Hematopoietic multipotent progenitor cell (in vitro differentiated cells): ENCODE results near the gene MAIP1. TPM values are rescaled to one million over a fixed set of nuclear protein-coding genes. Genes with fewer than 3 reads are reported as not detected.
A peak's percentile ranks its signal among the peaks of the same experiment; 100 is the strongest.
"Not testable (repeated sequence)": the region's sequence is repeated elsewhere in the genome, so short reads cannot be mapped to it uniquely, and the experiment has no call there.

Source experiments
- DNase-seq, 3 donors: peaks; one replicate each; pipeline ENCODE4 v3.0.0-alpha.2; 2011 to 2015; ENCODE audit warnings: low read depth in 2 of 3, low spot score in 2 of 3
- total RNA-seq: library from RNA; depleted of rRNA; stranded (reverse); fragments of >200 nt; gene quantifications from one replicate; pipeline ENCODE4 v1.2.3, GENCODE V29; 2012

Gene MAIP1
- 25.0 TPM for total RNA-seq

DNA sequence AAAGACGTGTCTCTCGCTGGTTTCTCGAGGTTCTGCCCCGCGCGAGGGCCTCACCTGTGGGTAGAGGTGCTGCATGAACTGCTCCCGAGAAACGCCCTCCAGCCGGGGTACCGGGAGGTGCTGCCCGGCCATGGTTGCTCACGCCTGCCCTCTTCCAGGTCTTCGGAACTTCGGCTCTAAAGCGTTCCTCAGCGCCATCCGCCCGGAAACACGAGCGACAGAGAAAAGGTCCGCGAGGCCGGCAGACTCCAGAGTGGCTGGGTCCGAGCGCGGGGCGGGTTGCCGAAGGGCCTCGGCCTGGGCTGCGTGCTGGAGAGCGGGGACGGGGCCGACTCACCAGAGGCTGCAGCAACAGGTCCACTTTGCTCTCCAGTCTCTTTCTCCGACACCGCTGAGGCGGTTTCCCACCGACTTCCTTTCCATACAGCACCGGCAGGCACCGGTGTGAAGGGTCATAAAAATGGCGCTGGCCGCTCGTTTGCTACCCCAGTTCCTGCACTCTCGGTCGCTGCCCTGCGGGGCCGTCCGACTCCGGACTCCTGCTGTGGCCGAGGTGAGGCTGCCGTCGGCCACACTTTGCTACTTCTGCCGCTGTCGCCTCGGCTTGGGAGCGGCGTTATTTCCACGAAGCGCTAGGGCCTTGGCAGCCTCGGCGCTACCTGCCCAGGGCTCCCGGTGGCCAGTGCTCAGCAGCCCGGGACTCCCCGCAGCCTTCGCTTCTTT, at the start of gene MAIP1, which contains the start of gene TYW5:
TSS of gene MAIP1 (plus strand) at position 244 of the 723 bp plus-strand sequence. CDS start at position 461, 217 bp downstream.
TSS of gene TYW5 (minus strand) at position 153 of the 723 bp plus-strand sequence. CDS start at position 132, 21 bp downstream.
- DNase-seq = peak; percentile 67 to 83 (median 77)

DNA sequence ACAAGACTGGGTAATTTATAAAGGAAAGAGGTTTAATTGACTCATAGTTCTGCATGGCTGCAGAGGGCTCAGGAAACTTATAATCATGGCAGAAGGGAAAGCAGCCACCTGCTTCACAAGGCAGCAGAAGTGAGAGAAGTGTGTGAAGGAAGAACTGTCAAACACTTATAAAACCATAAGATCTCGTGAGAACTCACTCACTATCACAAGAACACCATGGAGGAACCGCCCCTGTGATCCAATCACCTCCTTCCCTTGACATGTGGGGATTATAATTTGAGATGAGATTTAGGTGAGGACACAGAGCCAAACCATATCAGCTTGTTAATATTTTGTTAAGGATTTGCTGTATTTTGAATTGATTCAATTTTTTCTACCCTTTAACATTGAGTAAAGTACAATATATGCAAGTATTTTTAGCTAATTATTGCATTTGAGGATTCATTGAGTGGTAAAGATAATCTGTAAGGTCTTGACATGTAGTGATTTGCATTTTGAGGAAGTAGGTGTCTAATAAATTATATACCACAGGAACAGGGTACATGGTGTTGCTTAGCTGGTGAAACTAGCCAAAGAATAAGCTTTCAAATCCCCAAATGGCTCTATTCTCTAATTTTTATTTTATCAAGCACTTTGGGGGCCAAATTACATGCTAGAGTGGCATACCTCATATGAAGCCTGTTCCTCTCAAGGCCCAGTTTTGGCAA, 48.2 kb upstream of the MAIP1 start:
- peak in 1 of 3 donors; percentile 35 for DNase-seq

- no peak for DNase-seq
Observed at GRCh38 chr2:199910338-199911051, 44.9 kb upstream of the MAIP1 start.

GRCh38 chr2:199911052-199911876, 44.1 kb upstream of the MAIP1 start, which contains the start of gene C2orf69:
TSS of gene C2orf69 (plus strand) at chr2:199911293. CDS start at chr2:199911439, 146 bp downstream.
- peak; percentile 84 to 97 (median 96) for DNase-seq

GRCh38 chr2:199911877-199912161, 43.6 kb upstream of the MAIP1 start:
- DNase-seq = no peak

DNA sequence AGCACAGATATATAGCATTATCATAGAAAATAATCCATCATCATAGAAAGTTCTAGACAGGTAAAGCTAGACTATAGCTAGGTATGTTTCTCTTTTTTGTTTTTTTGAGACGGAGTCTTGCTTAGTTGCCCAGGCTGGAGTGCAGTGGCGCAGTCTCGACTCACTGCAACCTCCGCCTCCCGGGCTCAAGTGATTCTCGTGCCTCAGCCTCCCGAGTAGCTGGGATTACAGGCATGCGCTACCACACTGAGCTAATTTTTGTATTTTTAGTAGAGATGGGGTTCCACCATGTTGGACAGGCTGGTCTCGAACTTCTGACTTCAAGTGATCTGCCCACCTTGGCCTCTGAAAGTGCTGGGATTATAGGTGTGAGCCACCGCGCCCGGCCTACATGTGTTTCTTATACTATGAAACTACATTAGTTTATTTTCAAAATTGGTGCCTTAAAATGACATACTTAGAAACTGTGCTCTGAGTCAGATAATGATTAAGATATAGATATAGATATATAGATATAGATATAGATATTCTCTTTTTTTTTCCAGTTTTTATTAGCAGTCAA, 42.7 kb upstream of the MAIP1 start:
- DNase-seq = not testable (repeated sequence)

- no peak for DNase-seq
Observed at GRCh38 chr2:199914372-199914958, 40.9 kb upstream of the MAIP1 start.

- DNase-seq = no peak
Observed at GRCh38 chr2:199916980-199917379, 38.4 kb upstream of the MAIP1 start.

- no peak for DNase-seq
Observed at GRCh38 chr2:199922856-199923255, 32.5 kb upstream of the MAIP1 start.

DNA sequence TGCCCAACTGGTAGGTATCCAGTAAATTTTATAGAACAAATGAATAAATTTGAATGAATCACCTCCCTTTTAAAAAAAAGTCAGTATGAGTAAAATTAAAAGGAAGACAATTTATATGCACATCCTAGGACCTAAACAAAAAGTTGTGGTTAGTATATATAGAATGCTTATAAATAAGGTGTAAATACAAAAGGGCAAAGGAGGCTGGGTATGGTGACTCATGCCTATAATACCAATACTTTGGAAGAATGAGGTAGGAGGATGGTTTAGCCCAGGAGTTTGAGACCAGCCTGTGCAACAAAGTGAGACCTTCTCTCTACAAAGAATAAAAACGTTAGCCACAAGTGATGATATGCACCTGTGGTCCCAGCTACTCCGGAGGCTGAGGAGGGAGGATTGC, 31.5 kb upstream of the MAIP1 start:
- DNase-seq = no peak

DNA sequence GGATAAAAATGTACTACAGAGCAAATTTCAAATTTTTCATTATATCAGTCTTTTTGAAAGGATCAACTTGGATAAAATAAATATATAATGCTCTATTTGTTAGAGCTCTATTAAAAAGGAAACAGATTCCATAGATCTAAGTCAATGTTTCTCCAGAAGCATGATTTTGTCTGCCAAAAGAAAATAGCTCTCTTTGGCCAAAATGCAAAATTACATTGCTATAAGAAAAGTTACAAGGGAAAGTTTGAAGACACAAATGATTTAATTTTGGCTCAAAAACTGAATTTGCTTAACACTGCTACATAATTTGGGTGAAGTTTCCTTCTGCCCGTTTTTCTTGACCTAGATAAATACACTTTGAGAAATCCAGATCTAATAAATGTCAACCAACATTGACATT, 28.6 kb upstream of the MAIP1 start:
- no peak for DNase-seq

GRCh38 chr2:199928226-199928625, 27.2 kb upstream of the MAIP1 start:
- no peak for DNase-seq

DNA sequence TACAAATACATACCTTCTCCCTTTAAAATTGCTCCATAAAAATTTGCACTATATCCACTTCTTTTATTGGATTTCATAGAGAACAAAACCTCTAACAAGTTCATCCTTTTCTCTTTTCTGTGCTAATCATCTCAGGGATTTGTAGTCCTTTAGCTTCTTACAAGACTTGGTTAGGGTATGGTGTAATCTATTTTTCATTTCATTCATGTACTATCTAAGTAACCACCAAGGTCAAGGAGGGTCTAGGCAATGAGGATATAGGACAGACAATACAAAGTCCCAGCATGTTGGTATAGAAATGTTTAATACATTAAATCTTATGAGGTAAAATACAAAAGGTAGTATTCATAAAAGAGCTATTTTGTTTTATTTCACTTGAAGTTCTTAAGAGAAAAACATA, 26.8 kb upstream of the MAIP1 start:
- DNase-seq = no peak

GRCh38 chr2:199929262-199929661, 26.1 kb upstream of the MAIP1 start:
- no peak for DNase-seq

DNA sequence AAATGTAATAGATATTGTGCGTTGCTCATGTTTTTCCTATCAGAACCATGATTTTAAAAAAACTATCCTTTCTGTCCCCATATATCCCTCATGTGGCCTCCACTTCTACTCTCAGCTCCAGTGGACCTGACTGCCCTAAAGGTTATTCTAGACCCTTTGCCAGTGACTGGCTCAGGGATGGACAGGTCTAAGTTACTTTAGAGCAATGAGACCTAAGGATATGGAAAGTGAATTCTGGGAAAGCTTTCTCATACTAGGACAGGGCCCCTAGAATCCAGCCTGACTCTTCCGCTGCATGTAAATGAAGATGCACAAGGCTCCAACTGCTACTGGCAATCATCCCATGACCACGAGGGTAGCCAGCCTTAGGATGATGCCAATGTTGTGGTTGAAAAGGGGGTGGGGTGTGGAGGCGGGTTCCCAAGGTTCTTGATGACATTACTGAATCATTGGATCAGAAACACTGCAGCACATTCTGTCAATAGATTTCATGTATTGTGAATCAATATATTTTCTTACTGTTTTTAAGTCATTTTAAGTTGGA, 23.0 kb upstream of the MAIP1 start:
- DNase-seq = no peak

DNA sequence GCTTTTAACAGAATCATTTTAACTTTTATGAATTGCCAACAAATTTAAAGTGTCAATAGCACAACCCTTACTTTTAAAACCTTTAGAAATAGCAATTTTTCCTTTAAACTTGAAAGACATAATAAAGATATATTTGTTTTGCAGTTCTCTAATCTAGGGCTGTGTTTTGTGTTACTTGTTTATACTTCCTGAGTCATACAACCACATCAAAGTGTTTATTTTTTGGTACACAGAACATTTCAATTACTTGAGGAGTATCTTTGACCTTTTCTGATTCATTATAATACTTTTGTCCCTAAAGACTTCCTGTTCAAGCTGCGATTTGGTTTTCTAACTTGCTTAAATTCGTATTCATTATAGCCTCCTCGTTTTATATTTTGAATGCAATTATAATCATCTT, 21.9 kb upstream of the MAIP1 start:
- DNase-seq = no peak

DNA sequence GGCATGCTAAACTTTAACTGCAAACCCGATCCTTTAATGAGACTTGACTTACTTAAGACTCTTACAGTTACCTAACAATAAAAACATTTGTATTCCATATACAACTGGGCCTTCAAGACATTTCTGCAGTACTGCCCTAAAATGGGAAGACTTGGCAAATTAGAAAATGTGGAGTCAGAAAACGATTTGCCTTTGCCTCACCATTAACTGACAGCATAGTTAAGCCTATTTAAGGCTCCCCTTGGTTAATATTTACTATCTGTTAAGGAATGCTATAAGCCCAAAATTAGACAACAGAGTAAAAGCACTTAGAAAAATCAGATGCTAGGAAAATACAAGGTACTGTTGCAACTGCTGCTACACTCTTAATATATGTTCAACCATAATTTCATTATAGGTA, 18.8 kb upstream of the MAIP1 start:
- no peak for DNase-seq

DNA sequence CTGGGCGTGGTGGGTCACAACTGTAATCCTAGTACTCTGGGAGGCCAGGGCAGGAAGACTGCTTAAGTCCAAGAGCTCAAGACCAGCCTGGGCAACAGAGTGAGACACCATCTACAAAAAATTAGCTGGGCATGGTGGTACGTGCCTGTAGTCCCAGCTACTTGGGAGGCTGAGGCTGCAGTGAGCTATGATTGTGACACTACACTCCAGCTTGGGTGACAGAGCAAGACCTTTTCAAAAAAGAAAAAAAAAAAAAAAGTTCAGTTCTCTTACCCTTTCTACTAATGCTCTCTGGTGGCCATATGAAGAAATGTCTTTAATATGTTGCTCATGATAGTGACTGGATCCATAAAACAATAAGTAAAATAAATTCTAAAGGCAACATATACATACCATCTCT, 15.0 kb upstream of the MAIP1 start:
- peak in 2 of 3 donors; percentile 20 to 66 for DNase-seq

GRCh38 chr2:199943373-199943772, 12.0 kb upstream of the MAIP1 start:
- no peak for DNase-seq

DNA sequence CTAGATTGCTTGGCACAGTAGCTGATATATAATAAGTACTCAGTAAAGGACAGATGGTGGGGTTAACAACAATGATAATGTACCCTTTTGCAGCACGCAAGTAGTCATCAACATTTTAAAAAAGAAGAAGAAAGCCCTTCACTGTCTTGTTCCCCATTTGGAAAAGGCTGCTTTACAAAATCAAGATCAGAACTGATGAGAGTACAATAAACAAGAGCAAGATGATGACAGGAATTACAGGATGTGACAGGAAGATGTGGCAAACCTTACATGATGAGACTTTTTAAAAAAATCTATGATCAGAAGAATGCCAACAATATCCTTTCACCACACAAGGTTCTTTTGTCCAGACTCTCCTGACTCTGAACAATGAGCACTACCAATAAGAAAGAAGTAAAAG, 9.2 kb upstream of the MAIP1 start:
- no peak for DNase-seq
